NCI-H2196 treated with DMSO at 0.1 percent for 48 hours (cell line): ENCODE measurements around the gene SIGLEC15.
"Not testable (repeated sequence)": the region's sequence is repeated elsewhere in the genome, so short reads cannot be mapped to it uniquely, and the experiment has no call there.

ENCODE experiments used
- DNase-seq: peaks from one replicate; lab custom pipeline; 2025; ENCODE audit not compliant: unreplicated experiment; lab: John Stamatoyannopoulos, UW

Gene SIGLEC15

DNA sequence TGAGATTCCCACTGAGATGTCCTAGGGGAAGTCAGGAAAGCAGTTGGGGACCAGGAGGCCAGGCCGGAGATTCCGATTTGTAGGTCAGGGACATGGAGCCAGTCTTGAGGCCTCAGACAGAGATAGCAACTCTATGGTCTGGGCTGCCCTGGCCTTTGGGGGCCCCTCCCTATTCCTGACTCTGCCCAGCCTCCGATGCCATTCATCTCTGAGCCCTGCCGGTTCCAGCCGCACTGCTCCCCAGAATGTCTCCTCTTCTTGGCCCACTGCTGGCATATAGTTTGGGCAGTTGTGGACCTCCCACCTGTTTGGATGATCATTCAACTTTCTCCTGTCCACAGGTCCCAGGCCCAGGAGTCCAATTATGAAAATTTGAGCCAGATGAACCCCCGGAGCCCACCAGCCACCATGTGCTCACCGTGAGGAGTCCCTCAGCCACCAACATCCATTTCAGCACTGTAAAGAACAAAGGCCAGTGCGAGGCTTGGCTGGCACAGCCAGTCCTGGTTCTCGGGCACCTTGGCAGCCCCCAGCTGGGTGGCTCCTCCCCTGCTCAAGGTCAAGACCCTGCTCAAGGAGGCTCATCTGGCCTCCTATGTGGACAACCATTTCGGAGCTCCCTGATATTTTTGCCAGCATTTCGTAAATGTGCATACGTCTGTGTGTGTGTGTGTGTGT is 16.4 kb downstream of the SIGLEC15 start:
- no peak for DNase-seq

DNA sequence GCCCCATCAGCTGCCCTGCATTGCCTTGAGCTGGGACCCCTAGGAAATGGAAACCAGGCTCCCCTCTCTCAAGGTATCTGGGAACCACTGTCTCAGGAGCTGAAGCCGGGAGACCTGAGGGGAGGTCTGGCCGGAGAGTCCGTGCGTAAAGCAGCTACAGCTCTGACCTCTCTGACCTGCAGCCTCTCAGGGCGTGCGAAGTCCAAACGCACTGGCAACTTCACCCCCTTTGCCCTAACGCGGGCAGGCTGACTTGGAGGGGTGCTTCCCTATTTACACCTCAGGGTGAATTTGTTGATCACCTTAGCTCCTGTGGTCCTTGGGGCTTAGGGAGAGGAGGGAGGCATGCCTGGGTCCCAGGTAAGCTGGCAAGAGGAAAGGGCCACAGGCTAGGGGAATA is 17.5 kb downstream of the SIGLEC15 start:
- DNase-seq = no peak

DNA sequence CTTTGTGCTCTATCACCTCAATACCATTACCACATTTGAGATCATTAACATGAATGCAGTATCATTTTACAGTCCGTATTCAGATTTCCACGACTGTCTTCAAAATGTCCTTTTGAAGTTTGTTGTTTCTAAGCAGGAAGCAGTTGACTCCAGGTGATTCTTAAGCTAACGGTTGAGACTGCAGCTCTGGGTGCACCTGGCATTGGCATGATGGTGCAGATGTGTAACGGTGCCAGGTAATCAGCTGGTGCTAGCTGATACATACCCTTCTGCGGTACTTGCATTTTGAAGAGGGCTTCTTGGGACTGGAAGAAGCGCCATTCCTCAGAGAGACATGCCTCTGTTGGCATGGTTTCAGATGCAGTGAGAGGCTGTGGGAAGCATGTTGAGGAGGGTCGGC is 19.5 kb downstream of the SIGLEC15 start:
- DNase-seq = peak; percentile 70

DNA sequence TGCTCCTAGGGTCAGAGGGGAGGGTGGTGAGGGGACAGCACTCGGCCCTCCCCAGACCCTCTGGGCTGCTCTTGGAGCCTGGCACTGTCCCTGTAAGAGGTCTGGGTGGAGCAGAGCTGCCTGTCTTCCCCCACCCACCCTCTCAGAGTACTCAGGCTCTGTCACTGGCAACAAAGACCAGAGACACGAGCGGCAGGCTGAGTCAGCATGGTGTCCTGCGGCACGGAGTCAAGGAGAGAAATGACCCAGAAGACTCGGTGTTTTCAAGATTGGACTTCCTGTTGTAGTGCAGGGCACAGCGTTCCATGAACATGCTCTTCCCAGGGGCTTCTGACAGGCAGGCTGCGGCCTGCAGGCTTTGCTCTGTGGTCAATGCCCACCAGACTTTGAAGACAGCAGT is 19.9 kb downstream of the SIGLEC15 start:
- DNase-seq = no peak

DNA sequence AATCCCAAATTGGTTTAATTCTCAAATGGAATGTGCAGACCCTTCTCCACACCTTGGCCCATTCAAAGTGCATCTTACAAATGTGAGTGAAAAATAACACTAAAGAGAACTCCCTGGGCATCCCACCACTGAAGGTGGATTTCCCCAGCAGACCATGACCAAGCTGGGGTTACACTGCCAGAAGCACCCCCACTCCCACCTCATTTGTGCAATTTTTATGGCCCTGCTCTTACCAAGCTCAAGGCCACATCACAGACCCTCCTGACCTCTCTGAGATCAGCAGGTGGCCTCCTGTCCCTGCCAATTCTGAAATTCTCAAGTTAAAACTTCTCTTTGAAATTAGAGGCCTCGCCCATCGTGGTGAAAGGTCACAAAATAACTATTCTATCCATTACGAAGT is 21.6 kb downstream of the SIGLEC15 start:
- no peak for DNase-seq

DNA sequence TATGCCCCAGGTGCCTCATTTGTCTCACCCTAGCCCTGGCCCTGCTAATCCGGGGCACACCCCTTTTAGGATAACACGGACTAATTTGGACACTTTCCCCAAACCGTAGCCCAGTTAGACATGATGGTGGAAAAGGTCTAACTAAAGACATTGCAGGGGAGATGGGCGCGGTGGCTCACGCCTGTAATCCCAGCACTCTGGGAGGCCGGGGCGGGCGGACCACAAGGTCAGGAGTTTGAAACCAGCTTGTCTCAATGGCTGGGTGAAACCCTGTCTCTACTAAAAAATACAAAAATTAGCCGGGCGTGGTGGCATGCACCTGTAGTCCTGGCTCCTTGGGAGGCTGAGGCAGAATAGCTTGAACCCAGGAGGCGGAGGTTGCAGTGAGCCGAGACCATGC is 23.2 kb downstream of the SIGLEC15 start:
- DNase-seq = not testable (repeated sequence)

DNA sequence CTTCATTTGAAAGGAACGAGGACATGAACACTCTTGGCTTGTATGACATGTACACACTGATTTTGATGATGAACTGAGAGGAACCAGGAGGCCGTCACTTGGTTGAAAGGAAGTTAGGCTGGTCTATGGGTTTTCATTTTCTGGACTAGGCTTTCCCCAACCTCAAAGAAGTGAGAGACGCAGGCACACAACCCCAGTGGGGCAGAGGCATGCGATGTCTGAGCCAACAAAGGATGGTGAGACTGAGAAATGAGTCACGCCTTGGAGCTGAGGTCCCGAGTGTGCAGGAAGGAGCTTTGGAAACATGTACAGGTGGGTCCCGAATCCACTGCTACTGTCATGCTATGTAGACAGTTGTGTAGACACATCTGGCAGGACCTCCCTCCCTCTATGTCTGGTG is 24.1 kb downstream of the SIGLEC15 start:
- no peak for DNase-seq

DNA sequence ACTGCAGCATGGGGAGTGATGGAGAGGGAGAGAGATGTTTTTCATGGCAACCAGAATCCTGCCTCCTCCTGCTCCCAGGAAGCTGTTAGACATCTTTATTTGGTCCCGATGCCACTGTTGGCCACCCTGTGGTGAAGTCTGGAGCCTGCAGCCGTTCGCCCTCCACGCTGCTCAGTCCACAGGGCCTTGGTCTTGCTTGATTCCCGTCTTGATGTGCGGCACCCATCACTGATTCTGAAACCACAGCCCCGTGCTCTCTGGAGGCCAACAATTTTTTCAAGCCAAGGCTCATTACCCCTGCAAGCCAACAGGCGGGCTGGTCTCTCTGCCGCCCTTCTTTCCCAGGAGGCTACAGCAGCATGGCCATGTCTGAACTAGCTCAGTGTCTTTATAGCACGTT is 24.5 kb downstream of the SIGLEC15 start:
- no peak for DNase-seq

DNA sequence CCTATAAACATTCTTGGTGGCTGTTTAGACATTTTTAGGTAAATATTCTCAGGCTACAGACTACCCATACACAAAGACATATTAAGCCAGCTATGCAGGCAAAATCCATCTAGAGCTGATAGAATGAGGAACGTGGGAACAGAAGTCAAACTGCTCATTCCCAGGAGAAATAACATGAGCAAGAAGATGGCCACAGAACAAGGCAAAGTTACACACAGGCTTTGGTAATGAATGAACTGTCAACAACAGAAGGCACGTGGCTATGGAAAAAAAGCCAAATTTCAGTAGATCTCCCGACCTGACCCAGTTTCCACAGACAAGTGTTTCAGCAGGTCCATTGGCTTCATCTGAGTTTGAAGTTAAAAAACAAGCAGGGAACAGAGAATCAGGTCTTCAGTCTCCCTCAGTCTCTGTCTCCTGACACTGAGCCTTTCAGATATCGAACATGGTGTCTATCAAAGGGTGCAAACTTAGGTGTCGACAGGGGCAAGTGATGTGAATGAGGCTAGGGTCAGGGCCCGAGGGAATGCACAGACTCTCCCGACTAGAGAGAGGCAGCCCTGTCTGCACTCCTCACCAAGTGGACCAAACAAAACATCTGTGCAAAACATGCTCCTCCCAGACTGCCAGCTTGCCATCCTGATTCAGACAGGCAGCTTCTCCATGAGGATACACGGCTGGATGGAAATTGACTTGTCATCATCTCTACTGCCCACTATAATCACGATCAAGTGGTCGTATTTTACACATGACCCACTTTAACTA is 25.9 kb downstream of the SIGLEC15 start:
- no peak for DNase-seq

DNA sequence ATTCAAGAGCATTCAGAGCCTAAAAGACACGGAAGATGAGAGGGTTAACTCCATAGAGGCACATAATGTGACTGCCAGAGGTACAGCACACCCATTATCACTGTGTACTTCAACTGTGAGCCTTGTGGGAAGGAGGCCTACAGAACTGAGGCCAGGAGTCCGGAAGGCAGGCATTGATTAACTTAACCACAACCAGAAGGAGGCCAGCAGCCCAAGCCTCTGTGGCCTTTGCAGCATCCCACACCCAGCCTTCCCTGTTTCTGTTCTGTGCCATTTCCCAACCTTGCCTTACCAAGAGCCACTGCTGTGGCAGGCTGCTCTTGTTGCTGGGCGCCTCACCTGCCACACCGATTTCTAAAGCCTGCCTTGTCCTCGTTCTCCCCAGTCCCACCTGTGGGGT is 27.2 kb downstream of the SIGLEC15 start:
- DNase-seq = no peak

DNA sequence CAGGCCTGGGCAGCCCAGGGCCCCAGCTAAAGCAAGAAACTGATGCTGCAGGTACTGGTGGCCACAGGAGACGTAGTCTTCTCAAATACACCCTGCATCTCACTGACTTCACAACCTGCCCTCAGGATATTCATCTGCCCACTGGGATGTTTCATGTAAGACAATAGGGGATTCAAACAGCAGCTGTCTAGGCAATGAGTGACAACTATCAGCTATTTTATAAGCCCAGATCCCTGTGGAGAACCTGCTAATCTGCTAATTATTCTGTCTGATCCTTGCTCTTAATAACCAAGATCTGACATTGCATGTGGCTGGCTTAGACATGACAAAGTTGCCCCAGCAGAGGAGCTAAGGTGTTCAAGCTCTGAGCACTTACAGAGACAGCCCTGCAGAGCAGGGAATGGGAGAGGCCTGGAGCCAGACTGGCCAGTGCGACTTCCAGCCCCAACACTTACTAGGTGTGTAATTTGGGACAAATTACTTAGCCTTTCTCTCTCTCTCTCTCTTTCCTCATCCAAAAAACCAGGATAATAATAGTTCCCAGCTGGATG is 28.6 kb downstream of the SIGLEC15 start:
- DNase-seq = no peak

DNA sequence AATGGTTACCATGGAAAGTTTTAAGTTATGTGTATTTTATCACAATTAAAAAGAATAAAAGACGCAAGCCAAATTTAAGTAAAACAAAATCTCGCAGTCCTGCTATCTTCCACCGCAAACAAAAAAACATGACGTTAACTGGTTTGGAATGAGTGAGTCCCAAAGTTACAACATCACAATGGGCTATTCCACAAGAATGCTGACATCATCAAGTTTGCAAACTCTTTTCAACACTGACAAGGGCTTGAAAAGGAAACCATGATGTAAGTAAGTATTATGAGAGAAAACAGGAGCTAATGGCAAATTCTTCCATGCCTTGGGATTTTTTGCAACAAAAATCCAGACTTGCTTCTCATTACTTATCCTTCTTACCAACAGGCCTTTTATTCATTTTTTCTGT is 31.1 kb downstream of the SIGLEC15 start:
- DNase-seq = no peak

DNA sequence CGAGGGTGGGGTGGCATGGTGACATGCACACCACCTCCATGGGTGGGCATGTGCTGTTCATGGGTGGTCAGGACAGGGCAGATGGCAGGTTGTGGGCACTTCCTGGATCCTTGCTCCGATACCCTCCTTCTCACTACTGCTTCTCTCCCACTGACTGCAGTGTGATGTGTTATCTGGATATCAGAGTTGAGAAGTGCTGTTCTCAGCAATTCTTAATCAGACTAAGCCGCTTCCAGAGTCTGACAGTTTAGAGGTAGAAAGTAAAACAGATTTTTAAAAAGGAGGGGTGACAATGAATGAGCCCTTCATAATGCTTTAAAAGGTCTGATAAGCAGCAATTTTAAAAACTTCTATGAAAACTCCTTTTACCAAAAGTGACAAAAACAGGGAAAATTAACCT is 33.9 kb downstream of the SIGLEC15 start:
- no peak for DNase-seq

DNA sequence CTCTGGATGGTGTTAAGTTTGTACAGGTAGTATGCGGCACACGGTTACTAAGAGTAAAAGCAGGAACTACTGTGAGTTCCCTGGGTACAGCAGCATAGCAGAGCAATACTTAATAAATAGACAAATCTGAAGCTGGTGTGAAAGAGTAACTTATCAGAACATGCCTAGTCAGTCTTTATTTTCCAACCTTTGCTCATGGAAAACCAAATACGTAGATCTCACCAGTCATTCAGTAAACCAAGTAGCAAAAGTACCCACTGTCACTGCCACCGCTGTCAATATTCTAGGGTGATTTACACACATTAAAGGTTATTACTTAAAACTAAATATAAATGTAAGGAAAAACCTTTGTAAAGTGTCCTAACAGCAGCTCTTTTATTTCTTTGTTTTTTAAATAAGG is 35.0 kb downstream of the SIGLEC15 start:
- DNase-seq = no peak

DNA sequence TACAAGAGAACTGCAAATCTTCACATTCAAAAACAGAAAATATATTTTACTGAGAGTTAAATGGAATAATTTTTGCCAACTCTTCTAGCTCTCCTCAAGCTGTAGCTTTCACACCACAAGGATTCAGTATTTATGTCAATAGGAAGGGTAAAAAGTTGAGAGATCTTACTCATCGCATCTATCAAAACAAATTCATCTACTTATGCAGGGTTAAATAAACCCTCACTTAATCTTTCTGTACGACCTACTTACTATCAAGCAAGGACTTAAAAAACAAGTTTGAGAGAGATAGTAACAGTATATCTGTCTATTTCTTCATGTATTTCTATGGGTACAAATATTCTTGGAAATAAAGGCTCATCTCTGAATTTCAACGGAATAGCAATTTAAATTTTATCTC is 35.5 kb downstream of the SIGLEC15 start:
- no peak for DNase-seq

DNA sequence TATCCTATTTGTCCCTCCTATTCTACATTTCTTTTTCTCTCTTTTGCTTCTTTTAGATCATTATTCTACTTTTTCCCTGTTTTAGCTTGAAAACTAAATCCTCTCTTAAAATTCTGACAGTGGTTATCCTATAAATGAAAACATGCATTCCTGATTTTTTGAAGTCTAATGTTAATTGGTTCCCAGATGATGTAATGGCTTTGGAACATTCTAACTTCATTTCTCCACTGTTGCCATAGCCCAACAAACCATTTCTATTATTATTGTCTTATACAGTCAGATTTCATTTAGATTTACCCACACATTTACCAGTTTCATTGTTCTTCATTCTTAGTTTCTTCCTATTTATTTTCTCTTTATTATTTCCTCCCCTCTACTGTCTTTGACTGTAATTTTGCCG is 36.5 kb downstream of the SIGLEC15 start:
- DNase-seq = no peak

DNA sequence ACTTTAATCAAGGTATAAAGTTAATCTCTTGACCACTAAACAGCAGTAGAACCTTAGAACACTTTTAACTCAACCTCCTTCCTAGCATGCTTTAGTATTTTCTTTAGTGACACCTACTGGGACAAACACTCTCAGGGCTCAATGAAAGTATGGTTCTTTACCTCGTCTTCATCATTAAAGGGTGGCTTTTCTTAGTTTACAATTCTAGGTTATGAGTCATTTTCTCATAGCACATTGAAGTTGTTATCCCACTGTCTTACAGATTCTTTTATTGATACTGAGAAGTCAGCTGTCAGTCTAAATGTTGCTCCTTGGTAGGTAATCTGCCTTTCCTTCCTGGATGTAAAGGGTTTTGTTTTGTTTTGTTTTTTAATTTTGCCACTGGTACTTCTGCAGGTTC is 38.0 kb downstream of the SIGLEC15 start:
- DNase-seq = no peak

DNA sequence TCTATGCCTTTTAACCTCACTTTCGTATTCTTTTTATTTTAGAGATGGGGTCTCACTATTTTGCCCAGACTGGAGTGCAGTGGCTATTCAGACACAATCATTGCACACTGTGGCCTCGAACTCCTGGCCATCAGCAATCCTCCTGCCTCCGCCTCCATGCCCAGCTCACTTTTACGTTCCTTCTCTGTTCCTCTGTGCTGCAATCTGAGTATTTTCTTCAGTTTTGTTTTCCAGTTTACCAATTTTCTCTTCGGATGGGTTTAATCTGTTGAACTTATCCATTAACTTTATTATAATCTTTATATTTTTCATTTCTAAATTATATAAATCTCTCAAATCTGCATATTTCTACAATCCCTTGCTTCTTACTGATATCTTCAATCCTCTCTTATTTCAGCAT is 38.6 kb downstream of the SIGLEC15 start:
- no peak for DNase-seq

DNA sequence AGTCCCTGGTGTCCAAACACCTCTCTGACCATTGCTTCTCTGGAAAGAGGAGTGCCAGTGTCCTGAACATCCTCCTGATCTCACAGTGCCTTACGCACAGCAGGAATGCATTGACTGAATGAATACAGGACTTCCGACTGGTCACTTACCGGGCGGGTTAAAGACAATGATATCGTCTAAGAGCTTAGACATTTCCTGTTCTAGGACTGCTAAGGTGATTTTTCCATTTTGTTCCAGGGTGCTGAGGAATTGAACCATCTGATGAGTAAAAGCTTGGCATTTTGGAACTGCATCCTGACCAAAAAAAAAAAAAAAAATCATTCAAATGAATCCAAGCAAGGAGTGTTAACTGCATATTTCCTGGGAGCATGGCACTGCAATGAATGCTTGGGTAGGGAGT is 40.0 kb downstream of the SIGLEC15 start:
- no peak for DNase-seq

DNA sequence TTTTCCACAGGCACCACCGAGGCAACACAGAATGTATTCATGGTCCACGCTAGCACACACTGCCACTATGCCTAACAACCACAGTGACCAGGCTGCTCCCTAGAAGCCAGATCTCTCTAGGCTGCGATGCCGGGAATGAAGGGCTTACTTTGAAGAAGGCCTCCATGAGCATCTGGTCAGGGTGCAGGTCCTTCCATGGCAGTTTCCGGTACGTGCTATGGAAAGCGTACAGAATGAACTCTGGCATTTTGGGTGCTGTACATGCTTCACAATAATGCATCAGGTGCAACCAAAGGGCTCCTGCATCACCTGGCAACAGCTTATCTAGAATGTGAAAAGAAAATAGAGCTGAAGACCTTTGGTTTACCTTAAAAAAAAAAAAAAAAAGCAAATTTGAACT is 44.9 kb downstream of the SIGLEC15 start:
- no peak for DNase-seq

DNA sequence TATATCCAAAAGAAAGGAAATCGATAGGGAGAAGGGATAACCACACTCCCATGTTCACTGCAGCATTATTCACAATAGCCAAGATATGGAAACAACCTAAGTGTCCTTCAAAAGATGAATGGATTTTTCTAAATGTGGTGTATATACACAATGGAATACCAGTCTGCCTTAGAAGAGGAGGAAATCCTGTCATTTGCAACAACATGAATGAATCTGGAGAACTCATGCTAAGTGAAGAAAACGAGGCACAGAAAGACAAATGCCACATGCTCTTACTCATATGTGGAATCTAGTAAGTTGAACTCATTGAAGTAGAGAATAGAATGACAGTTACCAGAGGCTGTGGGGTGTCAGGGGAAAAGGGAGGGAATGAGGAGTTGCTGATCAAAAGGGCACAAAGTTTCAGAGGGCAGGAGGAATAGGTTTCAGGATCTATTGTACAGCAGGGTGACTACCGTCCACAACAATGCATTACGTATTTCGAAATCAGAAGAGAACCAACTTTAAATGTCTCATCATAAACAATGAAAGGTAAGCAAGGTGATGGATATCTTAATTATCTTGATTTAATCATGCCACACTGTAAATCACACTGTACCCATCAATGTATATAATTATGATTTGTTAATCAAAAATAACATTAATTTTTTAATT is 46.1 kb downstream of the SIGLEC15 start:
- DNase-seq = no peak
